Tibial artery (tissue), 4 donors: ENCODE data around the gene PDCD1LG2.

Experiments used
- DNase-seq, 2 donors: peaks; one replicate each; pipeline ENCODE4 v3.0.0-alpha.2; 2019
- H3K27ac ChIP-seq, 2 donors: fragments of 200-600 bp; sonication (generic) in 1 of 2; 1 replicate in 1 of 2; 2 replicates in 1 of 2; pipeline ENCODE4 v1.5.1; 2018 to 2019; ENCODE audit warnings: mild to moderate bottlenecking in 1 of 2
- H3K27me3 ChIP-seq, 2 donors: fragments of 200-600 bp; sonication (generic) in 1 of 2; one replicate each; pipeline versions ENCODE4 v1.5.1 to v1.6.0; 2016 to 2019
- H3K36me3 ChIP-seq, 3 donors: fragments of 200-600 bp; sonication (generic) in 2 of 3; one replicate each; pipeline ENCODE4 v1.5.1; 2016 to 2019; ENCODE audit warnings: mild to moderate bottlenecking in 2 of 3
- H3K4me1 ChIP-seq, 4 donors: fragments of 200-600 bp; sonication (generic) in 2 of 4; 1 replicate in 3 of 4; 2 replicates in 1 of 4; pipeline ENCODE4 v1.5.1; 2016 to 2019
- H3K4me3 ChIP-seq, 2 donors: fragments of 200-600 bp; sonication (generic) in 1 of 2; 1 replicate in 1 of 2; 2 replicates in 1 of 2; pipeline ENCODE4 v1.5.1; 2018 to 2019; ENCODE audit warnings: mild to moderate bottlenecking in 2 of 2
- H3K9me3 ChIP-seq, 3 donors: fragments of 200-600 bp; sonication (generic) in 1 of 3; one replicate each; pipeline ENCODE4 v1.5.1; 2016 to 2019
- CTCF ChIP-seq, 2 experiments: fragments of 200-600 bp in 1 of 2; fragments of 450-650 bp in 1 of 2; IDR thresholded peaks; one replicate each; pipeline ENCODE4 v1.5.1; 2017 to 2019; ENCODE audit warnings: antibody characterized with exemption in 2 of 2, mild to moderate bottlenecking in 1 of 2, moderate library complexity in 1 of 2
- intact Hi-C: fragments of 100-400 bp; cut with DNase I; formaldehyde crosslinking; loops from one replicate; pipeline ENCODE4 v1.15.0; 2023; ENCODE audit warnings: low total_unique reads

PDCD1LG2 gene

GRCh38 chr9:5554254-5554653 lies 43.9 kb downstream of the PDCD1LG2 start:
- no peak for TF ChIP-seq CTCF (IDR thresholded peaks at IDR 0.05)
- Histone ChIP-seq H3K36me3 (no peaks in the 10 kb centered on the region), H3K27me3 (no peaks in the 10 kb centered on the region), H3K27ac (no peak overlapping the region), H3K4me3 (no peak overlapping the region), H3K9me3 (no peaks in the 10 kb centered on the region), H3K4me1 (peaks cover 0 to 88% (median 37%) of the 10 kb centered on the region in 4 donors)
- intact Hi-C loops: no loop called here
- no peak for DNase-seq

DNA sequence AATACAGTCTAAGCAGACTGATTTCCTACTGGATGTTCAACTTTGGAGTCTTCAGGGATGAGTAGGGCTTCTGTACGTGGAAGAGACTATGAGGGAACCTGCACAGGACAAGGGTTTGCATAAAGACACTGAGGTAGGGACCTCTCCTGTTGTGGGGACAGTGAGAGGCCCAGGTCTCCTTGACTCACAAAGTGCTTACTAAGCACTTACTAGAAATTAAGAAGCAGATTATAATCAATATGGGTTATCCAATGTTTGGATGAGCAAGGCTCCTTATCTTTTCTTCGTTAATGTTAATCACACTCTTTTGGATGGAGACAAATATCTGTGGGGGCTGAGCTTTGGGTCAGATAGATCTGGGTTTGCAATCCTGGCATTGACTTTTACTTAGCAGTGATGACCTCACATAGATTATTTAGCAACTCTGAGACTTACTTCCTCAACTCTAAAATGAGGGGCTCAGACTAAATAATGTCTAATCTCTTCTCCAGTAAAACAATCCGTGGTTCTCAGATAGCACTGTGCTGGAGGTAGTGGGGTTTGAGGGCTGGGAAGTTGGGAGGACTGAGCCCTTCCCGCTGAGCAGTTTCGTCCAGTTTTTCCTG lies 45.9 kb downstream of the PDCD1LG2 start:
- Histone ChIP-seq H3K36me3 (no peaks in the 10 kb centered on the region), H3K27me3 (no peaks in the 10 kb centered on the region), H3K4me1 (peaks cover 0 to 74% (median 29%) of the 10 kb centered on the region in 4 donors), H3K4me3 (no peak overlapping the region), H3K27ac (peak overlapping the region; percentile 82 to 83), H3K9me3 (no peaks in the 10 kb centered on the region)
- intact Hi-C loops: no loop called here
- TF ChIP-seq CTCF (IDR thresholded peaks at IDR 0.05): no peak
- DNase-seq: no peak

DNA sequence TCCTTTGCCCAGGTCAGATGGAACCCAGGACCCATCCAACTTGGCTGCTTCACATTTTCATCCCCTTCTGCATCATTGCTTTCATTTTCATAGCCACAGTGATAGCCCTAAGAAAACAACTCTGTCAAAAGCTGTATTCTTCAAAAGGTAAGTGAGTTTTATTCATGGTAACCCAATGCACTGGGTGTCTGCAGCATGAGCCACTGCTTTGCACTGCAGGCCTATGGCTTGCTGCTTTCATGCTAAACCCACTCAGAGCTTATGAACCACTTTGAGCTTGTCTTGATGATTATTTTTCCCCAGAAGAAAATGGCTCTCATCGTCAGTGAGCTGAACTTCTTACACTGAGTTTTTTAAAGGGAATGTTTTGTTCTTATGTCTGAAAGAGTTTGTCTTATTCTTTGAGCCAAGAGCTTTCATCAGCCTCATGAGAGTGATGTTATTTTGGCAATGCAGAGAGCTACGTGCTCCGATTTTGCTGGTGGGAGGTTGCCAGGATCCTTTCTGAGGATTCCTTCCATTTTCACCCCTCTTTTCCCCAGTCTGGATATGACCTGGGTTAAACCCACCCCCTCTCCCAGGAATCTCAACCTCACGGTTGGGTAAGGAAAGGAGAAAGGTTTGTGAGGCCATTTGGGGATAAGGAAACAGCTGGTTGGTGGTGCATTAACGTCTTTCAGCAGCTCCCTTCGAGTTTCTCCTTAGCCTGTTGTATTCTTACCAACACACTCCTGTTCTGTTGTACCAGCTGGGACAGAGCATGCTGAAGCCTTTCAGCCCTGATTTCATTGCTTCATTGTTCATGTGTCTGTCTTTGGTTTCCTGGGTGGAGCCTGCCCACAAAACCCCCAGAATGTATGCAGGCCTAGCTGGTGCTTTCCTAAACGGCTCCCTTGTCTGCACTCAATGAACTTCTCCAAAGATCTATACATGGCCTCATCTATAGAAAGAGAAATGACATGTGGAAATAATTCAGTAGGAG lies 47.6 kb downstream of the PDCD1LG2 start:
- H3K27ac ChIP-seq: peak overlapping the region; percentile 82 to 83
- DNase-seq: peak; percentile 31 to 79
- intact Hi-C loops: no loop called here
- H3K27me3 ChIP-seq: no peaks in the 10 kb centered on the region
- no peaks in the 10 kb centered on the region for H3K36me3 ChIP-seq
- peak overlapping the region in 1 of 2 donors; percentile 31 for H3K4me3 ChIP-seq
- H3K9me3 ChIP-seq: no peaks in the 10 kb centered on the region
- TF ChIP-seq CTCF (IDR thresholded peaks at IDR 0.05): no peak
- H3K4me1 ChIP-seq: peaks cover 0 to 64% (median 27%) of the 10 kb centered on the region in 4 donors

DNA sequence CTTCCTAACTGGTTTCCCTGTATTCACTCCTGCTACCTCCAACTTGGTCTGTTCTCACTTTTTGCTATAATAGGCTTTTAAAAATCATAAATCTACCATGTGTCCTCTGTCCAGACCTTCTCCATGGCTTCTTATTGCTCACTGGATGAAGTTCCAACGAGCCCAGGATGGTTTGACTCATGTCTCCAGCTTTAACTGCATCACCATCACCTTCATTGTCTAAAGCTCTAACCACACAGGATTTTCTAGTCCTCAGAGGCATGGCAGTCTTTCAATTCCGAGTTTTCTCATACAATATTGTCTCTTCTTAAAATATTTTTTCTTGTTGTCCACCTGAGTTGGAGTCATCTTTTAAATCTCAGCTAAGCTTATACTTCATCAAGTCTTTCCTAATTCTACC lies 49.3 kb downstream of the PDCD1LG2 start:
- intact Hi-C loops: no loop called here
- Histone ChIP-seq H3K36me3 (no peaks in the 10 kb centered on the region), H3K9me3 (no peaks in the 10 kb centered on the region), H3K4me3 (no peak overlapping the region), H3K27ac (peak overlapping the region in 1 of 2 donors; percentile 83), H3K4me1 (peaks cover 0 to 52% (median 23%) of the 10 kb centered on the region in 4 donors), H3K27me3 (no peaks in the 10 kb centered on the region)
- no peak for TF ChIP-seq CTCF (IDR thresholded peaks at IDR 0.05)
- DNase-seq: no peak

DNA sequence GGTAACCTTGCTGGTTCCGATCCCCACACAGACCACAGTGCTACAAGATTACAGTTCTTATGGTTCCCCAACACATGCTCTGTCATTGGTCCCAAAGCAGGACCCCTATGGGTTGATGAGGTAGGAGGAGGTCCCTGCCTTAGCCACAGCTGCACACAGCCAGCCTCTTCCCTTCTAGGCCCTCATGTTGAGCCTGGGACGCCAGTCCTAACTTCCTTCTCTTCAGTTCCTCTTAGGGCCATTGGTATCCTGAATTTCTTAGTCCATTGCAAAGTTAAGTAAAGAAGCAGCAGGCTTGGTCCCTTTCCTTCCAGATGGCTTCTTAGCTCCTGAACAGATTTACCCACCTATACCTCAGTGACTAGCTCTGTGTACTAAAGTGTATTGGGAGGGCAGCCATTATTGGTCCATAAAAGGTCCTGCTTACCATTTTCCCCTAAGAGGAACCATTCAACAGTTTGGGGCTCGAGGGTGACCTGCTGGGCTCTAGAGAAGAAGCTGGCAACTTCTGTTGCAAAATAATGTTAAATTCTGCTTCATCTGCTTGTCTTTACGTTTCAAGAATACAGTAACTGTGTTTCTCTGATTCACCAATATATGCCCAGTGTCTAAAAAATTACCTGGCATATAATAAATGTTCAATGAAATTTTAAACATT lies 50.2 kb downstream of the PDCD1LG2 start:
- no peak for TF ChIP-seq CTCF (IDR thresholded peaks at IDR 0.05)
- H3K27me3 ChIP-seq: no peaks in the 10 kb centered on the region
- no peak overlapping the region for H3K27ac ChIP-seq
- no peaks in the 10 kb centered on the region for H3K36me3 ChIP-seq
- H3K4me3 ChIP-seq: no peak overlapping the region
- peaks cover 0 to 45% (median 23%) of the 10 kb centered on the region in 4 donors for H3K4me1 ChIP-seq
- intact Hi-C loops: no loop called here
- DNase-seq: no peak
- no peaks in the 10 kb centered on the region for H3K9me3 ChIP-seq
